Liver (tissue), 9 donors: ENCODE data around the gene HOXB9. TPM values are rescaled to one million over a fixed set of nuclear protein-coding genes. Genes with fewer than 3 reads are reported as not detected.

ENCODE experiments used
- DNase-seq: peaks from one replicate; pipeline ENCODE4 v3.0.0-alpha.2; 2017; ENCODE audit warnings: low spot score
- H3K27ac ChIP-seq, 2 donors: one replicate each; pipeline ENCODE4 v1.7.0; 2013; ENCODE audit warnings: inconsistent platforms in 2 of 2, low read length in 2 of 2, control low read depth in 1 of 2, low read depth in 1 of 2, mild to moderate bottlenecking in 1 of 2
- H3K27me3 ChIP-seq, 4 donors: one replicate each; pipeline versions ENCODE4 v1.6.1 to v1.7.0; 2013; ENCODE audit warnings: low read length in 3 of 4, inconsistent platforms in 1 of 4, mild to moderate bottlenecking in 1 of 4, moderate library complexity in 1 of 4; ENCODE audit not compliant: control insufficient read depth in 4 of 4, insufficient read depth in 4 of 4
- H3K36me3 ChIP-seq, 4 donors: one replicate each; pipeline versions ENCODE4 v1.6.1 to v1.7.0; 2013; ENCODE audit warnings: low read length in 3 of 4, mild to moderate bottlenecking in 3 of 4, low read depth in 1 of 4, moderate library complexity in 1 of 4; ENCODE audit not compliant: control insufficient read depth in 4 of 4, insufficient read depth in 3 of 4
- H3K4me1 ChIP-seq, 4 donors: one replicate each; pipeline versions ENCODE4 v1.6.1 to v1.7.0; 2013; ENCODE audit warnings: low read length in 3 of 4, mild to moderate bottlenecking in 3 of 4, moderate library complexity in 1 of 4; ENCODE audit not compliant: control insufficient read depth in 4 of 4, insufficient read depth in 4 of 4
- H3K4me3 ChIP-seq, 3 donors: one replicate each; pipeline versions ENCODE4 v1.6.1 to v1.7.0; 2013; ENCODE audit warnings: low read length in 3 of 3, control low read depth in 1 of 3, low read depth in 1 of 3, mild to moderate bottlenecking in 1 of 3
- H3K9ac ChIP-seq, 2 donors: one replicate each; pipeline ENCODE4 v1.7.0; 2013; ENCODE audit warnings: low read length in 2 of 2, mild to moderate bottlenecking in 2 of 2, moderate library complexity in 2 of 2, control low read depth in 1 of 2, low read depth in 1 of 2
- H3K9me3 ChIP-seq, 4 donors: one replicate each; pipeline versions ENCODE4 v1.6.1 to v1.7.0; 2013; ENCODE audit warnings: low read length in 3 of 4; ENCODE audit not compliant: control insufficient read depth in 4 of 4
- EGR1 ChIP-seq, 2 donors: IDR thresholded peaks; 2 replicates each; pipeline ENCODE4 v1.6.1; 2016 to 2018; ENCODE audit warnings: antibody characterized with exemption in 2 of 2, low read depth in 2 of 2
- FOXA1 ChIP-seq: IDR thresholded peaks from 2 replicates; pipeline ENCODE4 v1.6.1; 2016; ENCODE audit warnings: antibody characterized with exemption
- GABPA ChIP-seq, 2 donors: IDR thresholded peaks in 1 of 2; conservative IDR thresholded peaks in 1 of 2; 2 replicates each; pipeline ENCODE4 v1.6.1; 2016; ENCODE audit warnings: antibody characterized with exemption in 2 of 2, mild to moderate bottlenecking in 1 of 2, moderate library complexity in 1 of 2
- HNF4A ChIP-seq, 2 donors: conservative IDR thresholded peaks; 2 replicates each; pipeline ENCODE4 v1.6.1; 2016; ENCODE audit warnings: antibody characterized with exemption in 2 of 2, mild to moderate bottlenecking in 2 of 2
- HNF4G ChIP-seq: IDR thresholded peaks from 2 replicates; pipeline ENCODE4 v1.6.1; 2016; ENCODE audit warnings: antibody characterized with exemption
- JUND ChIP-seq, 2 donors: IDR thresholded peaks; 2 replicates each; pipeline ENCODE4 v1.6.1; 2016; ENCODE audit warnings: antibody characterized with exemption in 2 of 2
- NR2F2 ChIP-seq: IDR thresholded peaks from 2 replicates; pipeline ENCODE4 v1.6.1; 2016; ENCODE audit warnings: antibody characterized with exemption
- RAD21 ChIP-seq, 2 donors: IDR thresholded peaks; 2 replicates each; pipeline ENCODE4 v1.6.1; 2016; ENCODE audit warnings: antibody characterized with exemption in 2 of 2, mild to moderate bottlenecking in 2 of 2
- RXRA ChIP-seq, 2 donors: IDR thresholded peaks; 2 replicates each; pipeline ENCODE4 v1.6.1; 2017 to 2018; ENCODE audit warnings: antibody characterized with exemption in 2 of 2, mild to moderate bottlenecking in 1 of 2
- SP1 ChIP-seq: IDR thresholded peaks from 2 replicates; pipeline ENCODE4 v1.6.1; 2018; ENCODE audit warnings: antibody characterized with exemption, mild to moderate bottlenecking
- TAF1 ChIP-seq: conservative IDR thresholded peaks from 2 replicates; pipeline ENCODE4 v1.6.1; 2016; ENCODE audit warnings: antibody characterized with exemption, mild to moderate bottlenecking
- YY1 ChIP-seq: IDR thresholded peaks from 2 replicates; pipeline ENCODE4 v1.6.1; 2016; ENCODE audit warnings: antibody characterized with exemption, mild to moderate bottlenecking
- WGBS: extraction: QIAGEN DNeasy Blood & Tissue Kit; methylation state at CpG from one replicate; pipeline ENCODE4 v1.1.7; 2013; 5-methylcytosine and 5-hydroxymethylcytosine counted together
- polyA plus RNA-seq, 2 donors: library from polyadenylated mRNA; stranded (reverse) in 1 of 2; unstranded in 1 of 2; fragments of 200-250 nt in 1 of 2; fragments of >200 nt in 1 of 2; fragmentation: Nextera tagmentation in 1 of 2; extraction: Ambion mirVana in 1 of 2; gene quantifications; one replicate each; pipeline versions ENCODE4 v1.2.1 to v1.2.3, GENCODE V29; 2013 to 2015
- total RNA-seq, 2 donors: library from RNA; depleted of rRNA; stranded (reverse); fragments of >200 nt; gene quantifications; one replicate each; pipeline ENCODE4 v1.2.3, GENCODE V29; 2014
- TF ChIP-seq, protein P1 (sequence below): IDR thresholded peaks from 2 replicates; pipeline ENCODE4 v1.6.1; 2016; ENCODE audit warnings: antibody characterized with exemption, mild to moderate bottlenecking
- TF ChIP-seq, protein P2 (sequence below): IDR thresholded peaks from 2 replicates; pipeline ENCODE4 v1.6.1; 2016; ENCODE audit warnings: antibody characterized with exemption
- TF ChIP-seq, protein P3 (sequence below): IDR thresholded peaks from 2 replicates; pipeline ENCODE4 v1.6.1; 2016; ENCODE audit warnings: antibody characterized with exemption
- TF ChIP-seq, protein P4 (sequence below): IDR thresholded peaks from 2 replicates; pipeline ENCODE4 v1.6.1; 2016; ENCODE audit warnings: antibody characterized with exemption
- donor health status: healthy.
- donor health status: healthy.
- donor health status: healthy.
- donor health status: healthy.
- donor health status: healthy.

HOXB9 gene
- total and polyA plus RNA-seq, 4 donors: not detected

DNA sequence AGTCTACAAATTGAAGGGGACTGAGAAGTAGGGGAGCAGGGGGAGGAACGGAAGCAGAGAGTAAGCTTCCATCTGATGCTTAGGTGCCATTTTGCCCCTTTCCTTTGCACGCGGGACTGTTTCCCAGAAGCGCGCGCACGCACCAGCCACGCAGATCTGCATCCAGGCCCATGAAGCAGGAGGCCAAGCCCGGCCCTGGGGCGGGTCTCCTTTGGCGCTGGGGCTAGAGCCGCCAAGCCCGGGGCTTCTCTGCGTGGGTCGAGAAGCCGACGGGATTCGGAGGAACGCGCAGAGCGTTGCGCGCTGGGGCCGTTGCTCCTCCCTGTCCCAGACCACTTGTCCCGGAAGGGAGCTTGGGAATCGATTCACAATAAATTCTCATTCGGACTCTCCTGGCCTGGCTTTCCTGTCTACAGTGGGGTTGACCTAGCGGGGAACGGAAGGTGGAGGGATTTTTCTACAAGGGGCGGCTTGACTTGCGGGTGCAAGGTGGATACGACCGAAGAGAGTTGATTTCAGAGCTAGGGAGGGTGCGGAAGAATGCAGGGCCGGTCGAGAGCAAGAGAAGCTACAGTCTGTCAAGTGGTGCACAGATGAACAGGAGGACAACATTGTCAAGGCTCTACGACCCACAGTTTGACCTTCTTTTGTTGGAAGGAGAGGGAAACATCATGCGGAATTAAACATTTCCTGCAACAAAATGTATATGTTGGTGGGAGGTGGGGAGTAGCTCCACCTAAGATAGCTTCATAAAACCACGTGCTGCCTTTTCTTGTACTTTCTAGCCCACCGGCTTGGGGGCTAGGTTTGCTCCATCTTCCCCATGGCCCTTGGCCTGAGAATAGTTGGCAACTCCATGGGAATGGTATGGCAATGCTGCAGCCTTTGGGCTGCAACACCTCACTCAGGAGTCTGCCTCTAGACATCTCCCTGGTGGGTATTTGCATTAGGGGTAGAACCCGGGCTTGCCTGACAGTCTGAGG is 4.5 kb downstream of the HOXB9 start:
- Histone ChIP-seq H3K4me3 (no peak overlapping the region), H3K27me3 (peaks cover 4 to 45% (median 34%) of the 10 kb centered on the region in 4 donors), H3K4me1 (peaks cover 7 to 20% (median 13%) of the 10 kb centered on the region in 4 donors), H3K9me3 (no peaks in the 10 kb centered on the region), H3K36me3 (no peaks in the 10 kb centered on the region), H3K9ac (no peak overlapping the region), H3K27ac (no peak overlapping the region)
- no peak for DNase-seq
- 26% methylated on average over 41 of the region's 41 CpGs for WGBS
- TF ChIP-seq, protein P1, sequence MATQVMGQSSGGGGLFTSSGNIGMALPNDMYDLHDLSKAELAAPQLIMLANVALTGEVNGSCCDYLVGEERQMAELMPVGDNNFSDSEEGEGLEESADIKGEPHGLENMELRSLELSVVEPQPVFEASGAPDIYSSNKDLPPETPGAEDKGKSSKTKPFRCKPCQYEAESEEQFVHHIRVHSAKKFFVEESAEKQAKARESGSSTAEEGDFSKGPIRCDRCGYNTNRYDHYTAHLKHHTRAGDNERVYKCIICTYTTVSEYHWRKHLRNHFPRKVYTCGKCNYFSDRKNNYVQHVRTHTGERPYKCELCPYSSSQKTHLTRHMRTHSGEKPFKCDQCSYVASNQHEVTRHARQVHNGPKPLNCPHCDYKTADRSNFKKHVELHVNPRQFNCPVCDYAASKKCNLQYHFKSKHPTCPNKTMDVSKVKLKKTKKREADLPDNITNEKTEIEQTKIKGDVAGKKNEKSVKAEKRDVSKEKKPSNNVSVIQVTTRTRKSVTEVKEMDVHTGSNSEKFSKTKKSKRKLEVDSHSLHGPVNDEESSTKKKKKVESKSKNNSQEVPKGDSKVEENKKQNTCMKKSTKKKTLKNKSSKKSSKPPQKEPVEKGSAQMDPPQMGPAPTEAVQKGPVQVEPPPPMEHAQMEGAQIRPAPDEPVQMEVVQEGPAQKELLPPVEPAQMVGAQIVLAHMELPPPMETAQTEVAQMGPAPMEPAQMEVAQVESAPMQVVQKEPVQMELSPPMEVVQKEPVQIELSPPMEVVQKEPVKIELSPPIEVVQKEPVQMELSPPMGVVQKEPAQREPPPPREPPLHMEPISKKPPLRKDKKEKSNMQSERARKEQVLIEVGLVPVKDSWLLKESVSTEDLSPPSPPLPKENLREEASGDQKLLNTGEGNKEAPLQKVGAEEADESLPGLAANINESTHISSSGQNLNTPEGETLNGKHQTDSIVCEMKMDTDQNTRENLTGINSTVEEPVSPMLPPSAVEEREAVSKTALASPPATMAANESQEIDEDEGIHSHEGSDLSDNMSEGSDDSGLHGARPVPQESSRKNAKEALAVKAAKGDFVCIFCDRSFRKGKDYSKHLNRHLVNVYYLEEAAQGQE: no peak
- no peak for TF ChIP-seq RXRA (IDR thresholded peaks at IDR 0.05)
- TF ChIP-seq HNF4A (conservative IDR thresholded peaks at IDR 0.05): no peak
- TF ChIP-seq SP1: no peak
- no peak for TF ChIP-seq RAD21 (IDR thresholded peaks at IDR 0.05)
- TF ChIP-seq GABPA (IDR thresholded peaks at IDR 0.05 in 1 of 2, conservative IDR thresholded peaks at IDR 0.05 in 1 of 2): no peak
- no peak for TF ChIP-seq TAF1
- TF ChIP-seq FOXA1: no peak
- TF ChIP-seq, protein P2, sequence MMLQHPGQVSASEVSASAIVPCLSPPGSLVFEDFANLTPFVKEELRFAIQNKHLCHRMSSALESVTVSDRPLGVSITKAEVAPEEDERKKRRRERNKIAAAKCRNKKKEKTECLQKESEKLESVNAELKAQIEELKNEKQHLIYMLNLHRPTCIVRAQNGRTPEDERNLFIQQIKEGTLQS: no peak

DNA sequence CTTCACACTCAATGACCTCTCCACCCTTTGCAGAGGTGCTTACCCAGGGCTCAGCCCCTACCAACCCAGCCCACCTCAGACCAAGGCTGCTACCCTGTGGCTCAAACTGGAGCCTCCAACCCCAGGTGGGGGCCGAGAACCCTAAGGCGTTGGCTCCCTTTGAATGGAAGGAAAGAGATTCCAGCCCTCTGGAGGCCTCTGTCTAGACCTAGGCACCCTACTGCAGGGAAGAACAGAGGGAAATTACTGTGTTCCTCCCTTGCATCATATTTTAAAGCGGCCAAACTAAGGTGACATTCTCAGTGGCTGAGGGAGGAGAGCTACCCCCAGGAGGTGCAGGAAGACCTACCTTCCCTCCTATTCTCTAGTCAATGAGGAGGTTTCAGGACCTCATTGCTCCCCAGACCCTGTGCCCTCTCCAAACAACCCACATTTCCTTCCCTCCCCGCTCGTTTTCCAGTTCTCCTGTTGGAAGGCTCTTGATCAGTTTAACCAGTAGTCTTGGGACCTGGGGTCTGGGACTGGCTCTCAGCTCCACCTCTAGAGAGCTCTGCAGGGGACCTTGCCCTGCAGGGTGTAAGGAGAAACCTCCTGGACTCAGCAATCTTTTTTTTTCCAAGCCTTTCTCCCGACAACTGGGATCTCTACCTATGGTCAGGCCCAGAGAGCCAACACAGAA is 5.6 kb downstream of the HOXB9 start:
- Histone ChIP-seq H3K36me3 (no peaks in the 10 kb centered on the region), H3K9ac (no peak overlapping the region), H3K9me3 (no peaks in the 10 kb centered on the region), H3K4me3 (no peak overlapping the region), H3K4me1 (peaks cover under 1 to 15% (median 9%) of the 10 kb centered on the region in 4 donors), H3K27me3 (peaks cover 0 to 52% (median 37%) of the 10 kb centered on the region in 4 donors), H3K27ac (no peak overlapping the region)
- TF ChIP-seq RAD21 (IDR thresholded peaks at IDR 0.05) (no peak), YY1 (no peak), NR2F2 (no peak), HNF4A (conservative IDR thresholded peaks at IDR 0.05) (no peak), RXRA (IDR thresholded peaks at IDR 0.05) (no peak), EGR1 (IDR thresholded peaks at IDR 0.05; ENCODE audit: low read depth in 2 of 2) (no peak), JUND (IDR thresholded peaks at IDR 0.05) (no peak), GABPA (IDR thresholded peaks at IDR 0.05 in 1 of 2, conservative IDR thresholded peaks at IDR 0.05 in 1 of 2) (no peak), FOXA1 (no peak), HNF4G (no peak), SP1 (no peak), TAF1 (no peak)
- TF ChIP-seq, protein P3, sequence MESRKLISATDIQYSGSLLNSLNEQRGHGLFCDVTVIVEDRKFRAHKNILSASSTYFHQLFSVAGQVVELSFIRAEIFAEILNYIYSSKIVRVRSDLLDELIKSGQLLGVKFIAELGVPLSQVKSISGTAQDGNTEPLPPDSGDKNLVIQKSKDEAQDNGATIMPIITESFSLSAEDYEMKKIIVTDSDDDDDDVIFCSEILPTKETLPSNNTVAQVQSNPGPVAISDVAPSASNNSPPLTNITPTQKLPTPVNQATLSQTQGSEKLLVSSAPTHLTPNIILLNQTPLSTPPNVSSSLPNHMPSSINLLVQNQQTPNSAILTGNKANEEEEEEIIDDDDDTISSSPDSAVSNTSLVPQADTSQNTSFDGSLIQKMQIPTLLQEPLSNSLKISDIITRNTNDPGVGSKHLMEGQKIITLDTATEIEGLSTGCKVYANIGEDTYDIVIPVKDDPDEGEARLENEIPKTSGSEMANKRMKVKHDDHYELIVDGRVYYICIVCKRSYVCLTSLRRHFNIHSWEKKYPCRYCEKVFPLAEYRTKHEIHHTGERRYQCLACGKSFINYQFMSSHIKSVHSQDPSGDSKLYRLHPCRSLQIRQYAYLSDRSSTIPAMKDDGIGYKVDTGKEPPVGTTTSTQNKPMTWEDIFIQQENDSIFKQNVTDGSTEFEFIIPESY: no peak
- TF ChIP-seq, protein P4, sequence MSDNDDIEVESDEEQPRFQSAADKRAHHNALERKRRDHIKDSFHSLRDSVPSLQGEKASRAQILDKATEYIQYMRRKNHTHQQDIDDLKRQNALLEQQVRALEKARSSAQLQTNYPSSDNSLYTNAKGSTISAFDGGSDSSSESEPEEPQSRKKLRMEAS: no peak
- TF ChIP-seq, protein P2: no peak
- TF ChIP-seq, protein P1: no peak
- 21% methylated on average over 6 of the region's 6 CpGs for WGBS
- DNase-seq: no peak
